Type B pancreatic cell (in vitro differentiated cells): ENCODE data around the gene FMNL2. TPM values are rescaled to one million over a fixed set of nuclear protein-coding genes. Genes with fewer than 3 reads are reported as not detected.

Experiments used
- DNase-seq: peaks from one replicate; pipeline ENCODE4 v3.0.0; 2021; ENCODE audit warnings: mixed read lengths; ENCODE audit not compliant: unreplicated experiment; ENCODE audit errors: extremely low spot score
- H3K27ac Mint-ChIP-seq: 2 replicates; pipeline ENCODE4 v1.8.0; 2021; ENCODE audit warnings: mild to moderate bottlenecking, mixed read lengths
- H3K27me3 Mint-ChIP-seq: 2 replicates; pipeline ENCODE4 v1.8.0; 2021; ENCODE audit warnings: mixed read lengths
- H3K36me3 Mint-ChIP-seq: 2 replicates; pipeline ENCODE4 v1.8.0; 2021; ENCODE audit warnings: mixed read lengths
- H3K4me1 Mint-ChIP-seq: one replicate; pipeline ENCODE4 v1.8.0; 2021; ENCODE audit warnings: mixed read lengths; ENCODE audit not compliant: unreplicated experiment
- H3K4me3 Mint-ChIP-seq: 2 replicates; pipeline ENCODE4 v1.8.0; 2021; ENCODE audit warnings: mild to moderate bottlenecking, mixed read lengths
- H3K9me3 Mint-ChIP-seq: 2 replicates; pipeline ENCODE4 v1.8.0; 2021; ENCODE audit warnings: mixed read lengths
- total RNA-seq: library from RNA; stranded (reverse); gene quantifications from 2 replicates; pipeline ENCODE4 v1.2.1, GENCODE V29; 2021; ENCODE audit warnings: low replicate concordance
- TF ChIP-seq, protein P1 (sequence below): fragments of 200-600 bp; sonication (generic); conservative IDR thresholded peaks from 2 replicates; pipeline ENCODE4 v1.5.0; 2021; ENCODE audit warnings: antibody characterized with exemption, mild to moderate bottlenecking

Gene FMNL2
- total RNA-seq, 1 donor from 2014 or later: 62.1 TPM

- Mint-ChIP-seq H3K4me1 (peaks cover 42% of the 10 kb centered on the region), H3K4me3 (no peak overlapping the region), H3K9me3 (peaks cover 10% of the 10 kb centered on the region), H3K27me3 (no peaks in the 10 kb centered on the region), H3K27ac (no peak overlapping the region), H3K36me3 (peaks cover 8% of the 10 kb centered on the region)
- TF ChIP-seq, protein P1, sequence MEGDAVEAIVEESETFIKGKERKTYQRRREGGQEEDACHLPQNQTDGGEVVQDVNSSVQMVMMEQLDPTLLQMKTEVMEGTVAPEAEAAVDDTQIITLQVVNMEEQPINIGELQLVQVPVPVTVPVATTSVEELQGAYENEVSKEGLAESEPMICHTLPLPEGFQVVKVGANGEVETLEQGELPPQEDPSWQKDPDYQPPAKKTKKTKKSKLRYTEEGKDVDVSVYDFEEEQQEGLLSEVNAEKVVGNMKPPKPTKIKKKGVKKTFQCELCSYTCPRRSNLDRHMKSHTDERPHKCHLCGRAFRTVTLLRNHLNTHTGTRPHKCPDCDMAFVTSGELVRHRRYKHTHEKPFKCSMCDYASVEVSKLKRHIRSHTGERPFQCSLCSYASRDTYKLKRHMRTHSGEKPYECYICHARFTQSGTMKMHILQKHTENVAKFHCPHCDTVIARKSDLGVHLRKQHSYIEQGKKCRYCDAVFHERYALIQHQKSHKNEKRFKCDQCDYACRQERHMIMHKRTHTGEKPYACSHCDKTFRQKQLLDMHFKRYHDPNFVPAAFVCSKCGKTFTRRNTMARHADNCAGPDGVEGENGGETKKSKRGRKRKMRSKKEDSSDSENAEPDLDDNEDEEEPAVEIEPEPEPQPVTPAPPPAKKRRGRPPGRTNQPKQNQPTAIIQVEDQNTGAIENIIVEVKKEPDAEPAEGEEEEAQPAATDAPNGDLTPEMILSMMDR: no peak
- DNase-seq: no peak
These were observed 41.4 kb downstream of the FMNL2 start for GRCh38 chr2:152376385-152376784.

DNA sequence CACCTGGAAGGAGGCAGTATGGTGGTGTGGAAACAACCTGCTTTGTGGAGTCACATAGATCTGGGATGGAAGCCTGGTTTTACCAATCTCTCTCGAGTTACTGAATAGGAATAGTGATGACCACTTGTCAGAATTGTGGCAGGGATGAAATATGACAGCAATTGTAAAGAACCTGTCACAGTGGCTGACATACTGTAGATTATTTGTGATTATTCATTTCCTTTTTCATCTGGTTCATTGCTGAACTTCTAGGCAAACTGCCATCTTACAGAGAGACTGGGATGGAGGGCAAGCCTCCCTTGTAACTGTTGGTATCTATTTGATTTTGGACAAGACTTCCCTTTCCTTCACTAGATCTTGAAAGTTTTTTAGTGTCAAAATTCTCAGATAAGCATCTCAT is 42.0 kb downstream of the FMNL2 start:
- no peak overlapping the region for H3K4me3 Mint-ChIP-seq
- TF ChIP-seq, protein P1: no peak

GRCh38 chr2:152379089-152379488 is 44.1 kb downstream of the FMNL2 start:
- peaks cover 3% of the 10 kb centered on the region for H3K36me3 Mint-ChIP-seq
- no peak overlapping the region for H3K4me3 Mint-ChIP-seq
- no peaks in the 10 kb centered on the region for H3K27me3 Mint-ChIP-seq
- no peak overlapping the region for H3K27ac Mint-ChIP-seq
- no peak for DNase-seq
- H3K4me1 Mint-ChIP-seq: peaks cover 32% of the 10 kb centered on the region
- TF ChIP-seq, protein P1: no peak
- no peaks in the 10 kb centered on the region for H3K9me3 Mint-ChIP-seq

More for the DNA sequence above, 42.0 kb downstream of the FMNL2 start:
- no peak for DNase-seq
- Mint-ChIP-seq H3K27me3 (no peaks in the 10 kb centered on the region), H3K4me1 (peaks cover 41% of the 10 kb centered on the region), H3K27ac (no peak overlapping the region), H3K36me3 (peaks cover 7% of the 10 kb centered on the region), H3K9me3 (peaks cover 10% of the 10 kb centered on the region)

DNA sequence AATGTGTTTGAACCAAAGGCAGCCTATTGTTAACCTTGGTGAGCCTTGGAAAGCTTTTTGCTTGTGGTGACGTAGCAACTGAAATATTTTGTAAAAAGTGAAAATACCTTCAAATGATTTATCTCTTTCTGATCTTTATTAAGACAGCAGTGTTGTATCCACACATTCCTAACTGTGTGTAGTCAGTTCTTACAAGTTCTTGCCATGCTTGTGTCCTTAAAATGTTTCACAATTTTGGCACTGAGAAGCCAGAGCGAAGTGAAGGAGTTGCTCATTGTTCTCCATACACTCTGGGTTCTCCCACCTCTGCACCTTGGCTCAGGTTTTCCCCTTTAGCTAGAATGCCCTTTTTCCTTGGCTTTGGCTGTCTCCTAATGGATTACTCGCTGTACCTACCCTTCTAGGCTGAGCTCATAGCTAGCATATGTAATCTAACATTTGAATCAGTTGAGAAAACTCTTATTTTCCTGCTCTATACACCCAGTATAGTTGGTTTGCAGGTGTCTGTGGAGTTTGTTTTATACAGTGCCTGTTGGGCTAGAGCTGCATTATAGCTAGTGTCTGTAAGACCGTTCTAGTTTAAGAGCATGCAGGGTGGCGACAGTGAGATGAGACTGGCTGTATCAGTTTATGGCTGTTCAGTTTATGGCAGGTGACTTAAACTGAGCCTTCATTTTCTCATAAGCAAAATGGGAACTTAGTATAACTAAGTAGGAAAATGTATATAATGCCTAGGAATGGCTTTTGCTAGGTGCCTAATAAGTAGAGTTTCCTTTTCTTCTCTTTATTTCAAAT is 45.5 kb downstream of the FMNL2 start:
- TF ChIP-seq, protein P1: no peak
- peaks cover 3% of the 10 kb centered on the region for H3K36me3 Mint-ChIP-seq
- no peaks in the 10 kb centered on the region for H3K9me3 Mint-ChIP-seq
- H3K27me3 Mint-ChIP-seq: no peaks in the 10 kb centered on the region
- no peak overlapping the region for H3K27ac Mint-ChIP-seq
- peaks cover 40% of the 10 kb centered on the region for H3K4me1 Mint-ChIP-seq
- DNase-seq: no peak
- no peak overlapping the region for H3K4me3 Mint-ChIP-seq

- peaks cover 4% of the 10 kb centered on the region for H3K9me3 Mint-ChIP-seq
- H3K4me1 Mint-ChIP-seq: peaks cover 43% of the 10 kb centered on the region
- H3K27me3 Mint-ChIP-seq: no peaks in the 10 kb centered on the region
- no peak for DNase-seq
- TF ChIP-seq, protein P1: no peak
- peaks cover 5% of the 10 kb centered on the region for H3K36me3 Mint-ChIP-seq
- H3K4me3 Mint-ChIP-seq: no peak overlapping the region
- no peak overlapping the region for H3K27ac Mint-ChIP-seq
These were observed 48.7 kb downstream of the FMNL2 start for GRCh38 chr2:152383702-152384101.
